ENCODE data around the gene ENSA.

- TF ChIP-seq, protein P1, sequence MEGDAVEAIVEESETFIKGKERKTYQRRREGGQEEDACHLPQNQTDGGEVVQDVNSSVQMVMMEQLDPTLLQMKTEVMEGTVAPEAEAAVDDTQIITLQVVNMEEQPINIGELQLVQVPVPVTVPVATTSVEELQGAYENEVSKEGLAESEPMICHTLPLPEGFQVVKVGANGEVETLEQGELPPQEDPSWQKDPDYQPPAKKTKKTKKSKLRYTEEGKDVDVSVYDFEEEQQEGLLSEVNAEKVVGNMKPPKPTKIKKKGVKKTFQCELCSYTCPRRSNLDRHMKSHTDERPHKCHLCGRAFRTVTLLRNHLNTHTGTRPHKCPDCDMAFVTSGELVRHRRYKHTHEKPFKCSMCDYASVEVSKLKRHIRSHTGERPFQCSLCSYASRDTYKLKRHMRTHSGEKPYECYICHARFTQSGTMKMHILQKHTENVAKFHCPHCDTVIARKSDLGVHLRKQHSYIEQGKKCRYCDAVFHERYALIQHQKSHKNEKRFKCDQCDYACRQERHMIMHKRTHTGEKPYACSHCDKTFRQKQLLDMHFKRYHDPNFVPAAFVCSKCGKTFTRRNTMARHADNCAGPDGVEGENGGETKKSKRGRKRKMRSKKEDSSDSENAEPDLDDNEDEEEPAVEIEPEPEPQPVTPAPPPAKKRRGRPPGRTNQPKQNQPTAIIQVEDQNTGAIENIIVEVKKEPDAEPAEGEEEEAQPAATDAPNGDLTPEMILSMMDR (IDR thresholded peaks at IDR 0.05) = no peak
- TF ChIP-seq POLR2AphosphoS5 (IDR thresholded peaks at IDR 0.05) (no peak), POLR2A (IDR thresholded peaks at IDR 0.05) (no peak), EP300 (IDR thresholded peaks at IDR 0.05; ENCODE audit: low read depth) (no peak)
Observed at GRCh38 chr1:150649441-150650075, 20.1 kb upstream of the ENSA start.

Measured in transverse colon (tissue), 4 donors.